H1 (cell line): ENCODE data around the gene CELF4. TPM values are rescaled to one million over a fixed set of nuclear protein-coding genes. Genes with fewer than 3 reads are reported as not detected.

Experiments
- CTCF ChIA-PET: fragments of 300-600 bp; sonication (Branson Sonifier 250); formaldehyde crosslinking; loops from one replicate; lab custom pipeline; 2021; ENCODE audit not compliant: partially characterized antibody; lab: Charles Lee
- POLR2A ChIA-PET: fragments of 300-600 bp; sonication (Branson Sonifier 250); formaldehyde crosslinking; loops from one replicate; lab custom pipeline; 2021; ENCODE audit warnings: inconsistent platforms; ENCODE audit not compliant: partially characterized antibody; lab: Charles Lee
- DNase-seq, 2 experiments: peaks; one replicate each; pipeline versions ENCODE4 v3.0.0 to v3.0.0-alpha.2; 2010 to 2022; ENCODE audit warnings: low spot score in 2 of 2, low read depth in 1 of 2, mixed read lengths in 1 of 2
- FAIRE-seq: peaks from 2 replicates; lab custom pipeline; 2011; peaks lifted over from hg19 to GRCh38; lab: Jason Lieb, UNC
- H2AFZ ChIP-seq: 2 replicates; pipeline ENCODE4 v1.8.1; 2012; ENCODE audit warnings: low read length, inconsistent platforms
- H2AK5ac ChIP-seq: 2 replicates; pipeline ENCODE4 v1.6.1; 2013; ENCODE audit warnings: low read depth, low read length
- H2BK120ac ChIP-seq: replicated peaks from 2 replicates; pipeline ENCODE3; 2013; ENCODE audit warnings: low read depth, low read length, inconsistent platforms
- H2BK12ac ChIP-seq: 2 replicates; pipeline ENCODE4 v1.6.1; 2013; ENCODE audit warnings: low read depth, low read length
- H2BK15ac ChIP-seq: 2 replicates; pipeline ENCODE4 v1.6.1; 2013; ENCODE audit warnings: low read length
- H2BK20ac ChIP-seq: 2 replicates; pipeline ENCODE4 v1.6.1; 2013; ENCODE audit warnings: low read length
- H2BK5ac ChIP-seq: 2 replicates; pipeline ENCODE4 v1.6.1; 2013; ENCODE audit warnings: low read depth, low read length
- H3K14ac ChIP-seq: 2 replicates; pipeline ENCODE4 v1.6.1; 2013; ENCODE audit warnings: inconsistent platforms; ENCODE audit not compliant: insufficient read length
- H3K18ac ChIP-seq: 2 replicates; pipeline ENCODE4 v1.6.1; 2013; ENCODE audit warnings: low read length; ENCODE audit errors: extremely low read depth
- H3K23ac ChIP-seq: 2 replicates; pipeline ENCODE4 v1.6.1; 2013; ENCODE audit warnings: inconsistent platforms; ENCODE audit not compliant: insufficient read length
- H3K23me2 ChIP-seq: 2 replicates; pipeline ENCODE4 v1.6.1; 2013; ENCODE audit warnings: low read depth, low read length
- H3K27ac ChIP-seq: 2 replicates; pipeline ENCODE4 v1.6.1; 2011; ENCODE audit warnings: low read depth, low read length, inconsistent platforms
- H3K27me3 ChIP-seq, 4 experiments: replicated peaks in 1 of 4; 1 replicate in 1 of 4; 2 replicates in 3 of 4; pipeline versions ENCODE4 v1.6.1 to v1.8.1; 2011 to 2013; ENCODE audit warnings: low read length in 3 of 4, mild to moderate bottlenecking in 3 of 4, inconsistent platforms in 2 of 4, mixed read lengths in 2 of 4, moderate library complexity in 1 of 4; ENCODE audit not compliant: control insufficient read depth in 3 of 4, insufficient read depth in 3 of 4; ENCODE audit errors: extremely low read depth in 1 of 4
- H3K36me3 ChIP-seq, 4 experiments: 2 replicates each; pipeline versions ENCODE4 v1.6.1 to v1.8.1; 2011 to 2013; ENCODE audit warnings: mild to moderate bottlenecking in 4 of 4, low read length in 3 of 4, moderate library complexity in 2 of 4, control low read depth in 1 of 4, inconsistent platforms in 1 of 4; ENCODE audit not compliant: insufficient read depth in 4 of 4, control insufficient read depth in 2 of 4
- H3K4ac ChIP-seq: replicated peaks from 2 replicates; pipeline ENCODE3; 2013; ENCODE audit warnings: low read length, low read depth, mixed read lengths, inconsistent platforms; ENCODE audit not compliant: insufficient read length
- H3K4me1 ChIP-seq, 4 experiments: replicated peaks in 1 of 4; 1 replicate in 1 of 4; 2 replicates in 3 of 4; pipeline versions ENCODE4 v1.6.1 to v1.8.1; 2011 to 2013; ENCODE audit warnings: low read length in 3 of 4, inconsistent platforms in 2 of 4, mixed read lengths in 1 of 4; ENCODE audit not compliant: insufficient read depth in 4 of 4, control insufficient read depth in 3 of 4
- H3K4me2 ChIP-seq, 2 experiments: 2 replicates each; pipeline versions ENCODE4 v1.6.1 to v1.8.1; 2011 to 2013; ENCODE audit warnings: low read depth in 2 of 2, low read length in 2 of 2, control low read depth in 1 of 2, inconsistent platforms in 1 of 2, mild to moderate bottlenecking in 1 of 2; ENCODE audit not compliant: insufficient read depth in 1 of 2
- H3K4me3 ChIP-seq, 4 experiments: fragments of 200-600, 300-600 bp in 1 of 4; sonication (generic), shearing (Covaris generic), sonication (Bioruptor Twin) in 1 of 4; 2 replicates each; pipeline versions ENCODE4 v1.5.1 to v1.8.1; 2011 to 2016; ENCODE audit warnings: low read length in 4 of 4, low read depth in 3 of 4, control low read depth in 2 of 4, inconsistent platforms in 2 of 4, mild to moderate bottlenecking in 2 of 4, mixed read lengths in 1 of 4, moderate library complexity in 1 of 4; ENCODE audit not compliant: insufficient read depth in 2 of 4; ENCODE audit errors: extremely low read depth in 1 of 4
- H3K56ac ChIP-seq: replicated peaks from 2 replicates; pipeline ENCODE3; 2013; ENCODE audit warnings: low read depth, mild to moderate bottlenecking, mixed read lengths, low read length, inconsistent platforms; ENCODE audit not compliant: insufficient read length
- H3K79me1 ChIP-seq: 2 replicates; pipeline ENCODE4 v1.6.1; 2013; ENCODE audit warnings: low read depth, low read length, control low read depth
- H3K79me2 ChIP-seq, 2 experiments: 2 replicates each; pipeline versions ENCODE4 v1.6.1 to v1.8.1; 2012 to 2013; ENCODE audit warnings: low read length in 2 of 2, mild to moderate bottlenecking in 2 of 2, inconsistent platforms in 1 of 2; ENCODE audit not compliant: insufficient read depth in 2 of 2, control insufficient read depth in 1 of 2
- H3K9ac ChIP-seq, 4 experiments: replicated peaks in 1 of 4; 1 replicate in 1 of 4; 2 replicates in 3 of 4; pipeline versions ENCODE4 v1.6.1 to v1.8.1; 2011 to 2013; ENCODE audit warnings: low read depth in 3 of 4, low read length in 3 of 4, control low read depth in 2 of 4, mild to moderate bottlenecking in 2 of 4, moderate library complexity in 2 of 4, inconsistent platforms in 1 of 4; ENCODE audit errors: extremely low read depth in 1 of 4
- H3K9me3 ChIP-seq, 2 experiments: 2 replicates each; pipeline versions ENCODE4 v1.6.1 to v1.8.1; 2012 to 2013; ENCODE audit warnings: mild to moderate bottlenecking in 2 of 2, moderate library complexity in 2 of 2, control low read depth in 1 of 2, inconsistent platforms in 1 of 2, low read depth in 1 of 2, low read length in 1 of 2, mixed read lengths in 1 of 2; ENCODE audit not compliant: insufficient read depth in 2 of 2
- H4K20me1 ChIP-seq, 2 experiments: replicated peaks in 1 of 2; 2 replicates each; pipeline versions ENCODE3 to v1.8.1; 2011 to 2013; ENCODE audit warnings: inconsistent platforms in 2 of 2, low read length in 2 of 2, mild to moderate bottlenecking in 1 of 2; ENCODE audit not compliant: insufficient read depth in 2 of 2, control insufficient read depth in 1 of 2
- H4K5ac ChIP-seq: 2 replicates; pipeline ENCODE4 v1.6.1; 2013; ENCODE audit warnings: low read length, low read depth, mixed read lengths, inconsistent platforms; ENCODE audit not compliant: insufficient read length
- H4K8ac ChIP-seq: 2 replicates; pipeline ENCODE4 v1.8.0; 2013; ENCODE audit warnings: mild to moderate bottlenecking, moderate library complexity, low read length, inconsistent platforms; ENCODE audit not compliant: insufficient read depth; ENCODE audit errors: extremely low read depth
- H4K91ac ChIP-seq: replicated peaks from 2 replicates; pipeline ENCODE3; 2013; ENCODE audit warnings: low read length, mixed read lengths, inconsistent platforms; ENCODE audit not compliant: insufficient read length
- BCL11A ChIP-seq, 2 experiments: IDR thresholded peaks; one replicate each; pipeline ENCODE4 v1.6.1; 2011; ENCODE audit warnings: low read depth in 2 of 2, low read length in 2 of 2, mild to moderate bottlenecking in 2 of 2
- HDAC6 ChIP-seq: IDR thresholded peaks from one replicate; pipeline ENCODE4 v1.7.1; 2012; ENCODE audit warnings: low read depth, mild to moderate bottlenecking, inconsistent platforms, low read length, moderate library complexity
- RBBP5 ChIP-seq: IDR thresholded peaks from 2 replicates; pipeline ENCODE4 v1.7.1; 2012; ENCODE audit warnings: low read depth, mild to moderate bottlenecking, inconsistent platforms, low read length, moderate library complexity, borderline replicate concordance
- SAP30 ChIP-seq: fragments of 300-600 bp; sonication (generic); IDR thresholded peaks from 2 replicates; pipeline ENCODE4 v1.7.1; 2012; ENCODE audit warnings: low read length, moderate library complexity, mild to moderate bottlenecking, inconsistent platforms; ENCODE audit not compliant: insufficient read depth, insufficient replicate concordance
- SIRT6 ChIP-seq: IDR thresholded peaks from one replicate; pipeline ENCODE4 v1.7.1; 2012; ENCODE audit warnings: low read length, inconsistent platforms
- ZNF274 ChIP-seq: IDR thresholded peaks from 2 replicates; pipeline ENCODE4 v1.7.0; 2012; ENCODE audit warnings: low read length, borderline replicate concordance; ENCODE audit errors: extremely low read depth
- WGBS, 2 experiments: shearing (Covaris generic) in 1 of 2; methylation state at CpG; one replicate each; pipeline versions ENCODE4 v1.1.6 to v1.1.7; 2013 to 2015; ENCODE audit warnings: low lambda C conversion rate in 2 of 2, mixed read lengths in 2 of 2, inconsistent platforms in 1 of 2, low coverage in 1 of 2, missing lambda C conversion rate in 1 of 2; ENCODE audit not compliant: insufficient replicate concordance in 2 of 2, insufficient coverage in 1 of 2, insufficient read length in 1 of 2; ENCODE audit errors: extremely low coverage in 1 of 2, missing lambda C conversion rate in 1 of 2; 5-methylcytosine and 5-hydroxymethylcytosine counted together
- polyA plus RNA-seq, 7 experiments: library from polyadenylated mRNA; depleted of rRNA in 3 of 7; stranded (reverse) in 5 of 7; unstranded in 2 of 7; fragments of >200 nt in 5 of 7; fragments of 200-250 nt in 2 of 7; gene quantifications; 1 replicate in 5 of 7; 2 replicates in 1 of 7; 4 replicates in 1 of 7; pipeline versions ENCODE4 v1.2.1 to v1.2.3, GENCODE V29; 2011 to 2013; ENCODE audit warnings: missing spikeins in 2 of 7, mixed read lengths in 2 of 7
- total RNA-seq: library from RNA; stranded (reverse); fragmentation: NEBNext Ultra II Directional; extraction: Animal tissue kit (Norgen Biotek cat#: 25700); gene quantifications from 2 replicates; pipeline ENCODE4 v1.2.1, GENCODE V29; 2021

Gene CELF4
- total and polyA plus RNA-seq, 2 of the 8 experiments (the other 6 are each of a cell fraction or from before 2014, with no cell fraction given), result 1.6 to 3.4 TPM

GRCh38 chr18:37252342-37252741 lies 313.3 kb downstream of the CELF4 start:
- ChIA-PET POLR2A (interaction anchor here (0.9 kb wide), 1 partner anchor 22 kb away, joined by 3 read pairs; no protein-coding TSS in a partner anchor), CTCF (interaction anchor here (0.9 to 4.5 kb wide), 11 partner anchors 11 to 311 kb away, joined by 3 to 24 read pairs (median 4); no protein-coding TSS in a partner anchor)
- DNase-seq (no peak), FAIRE-seq (no peak)
- Histone ChIP-seq H4K20me1 (peaks cover 0 to 6% of the 10 kb centered on the region in 2 experiments), H3K4me1 (peaks cover 0 to 13% (median 7%) of the 10 kb centered on the region in 4 experiments; a peak in 6 of 7 replicates), H3K36me3 (no peaks in the 10 kb centered on the region), H3K79me2 (no peaks in the 10 kb centered on the region), H3K56ac (no peak overlapping the region), H4K91ac (no peak overlapping the region), H3K4ac (no peak overlapping the region), H3K79me1 (no peaks in the 10 kb centered on the region; the same call in 1 of the 2 replicates), H3K4me3 (no peak overlapping the region), H4K5ac (no peak overlapping the region), H3K9ac (no peak overlapping the region), H2BK5ac (no peak overlapping the region), H3K27ac (no peak overlapping the region), H3K9me3 (no peaks in the 10 kb centered on the region), H3K14ac (no peak overlapping the region), H2AK5ac (no peak overlapping the region), H2BK15ac (peak overlapping the region; percentile 81; the same call in 1 of the 2 replicates), H3K23ac (no peak overlapping the region), H3K4me2 (peak overlapping the region in 1 of 2 experiments; percentile 75; a peak in 1 of 4 replicates), H2BK20ac (no peak overlapping the region), H2BK12ac (0 out of 2 replicates have a peak overlapping the region, but pooled peaks have one; percentile 23), H2AFZ (no peak overlapping the region), H3K23me2 (peaks cover 7% of the 10 kb centered on the region; the same call in 1 of the 2 replicates), H3K27me3 (peaks cover 5 to 31% (median 22%) of the 10 kb centered on the region in 4 experiments), H2BK120ac (no peak overlapping the region), H4K8ac (no peak overlapping the region), H3K18ac (no peak overlapping the region)
- 89% methylated on average over 3 of the region's 3 CpGs; no CpG with 5 or more reads in 1 of the 2 experiments for WGBS, 2 experiments
- TF ChIP-seq SAP30, result no peak
- TF ChIP-seq SIRT6, result no peak
- TF ChIP-seq ZNF274, result no peak
- no peak for TF ChIP-seq BCL11A (IDR thresholded peaks at IDR 0.05; ENCODE audit: low read depth in 2 of 2, low read length in 2 of 2)
- TF ChIP-seq RBBP5, result no peak
- TF ChIP-seq HDAC6, result no peak
